MM.1S (cell line): ENCODE results near the gene CCDC178.

Source experiments
- EZH2 ChIP-seq: fragments of 300-600 bp; sonication (generic); optimal IDR thresholded peaks from 2 replicates; pipeline ENCODE3; 2017; ENCODE audit warnings: low read depth, mild to moderate bottlenecking, antibody characterized with exemption, low read length, mixed read lengths
- EZH2phosphoT487 ChIP-seq: fragments of 300-600 bp; sonication (generic); IDR thresholded peaks from 2 replicates; pipeline ENCODE4 v1.6.1; 2018; ENCODE audit warnings: antibody characterized with exemption, low read length
- TF ChIP-seq, protein P1 (sequence below): fragments of 300-600 bp; sonication (generic); IDR thresholded peaks from 2 replicates; pipeline ENCODE4 v1.5.1; 2016; ENCODE audit warnings: antibody characterized with exemption, low read length, mixed read lengths

DNA sequence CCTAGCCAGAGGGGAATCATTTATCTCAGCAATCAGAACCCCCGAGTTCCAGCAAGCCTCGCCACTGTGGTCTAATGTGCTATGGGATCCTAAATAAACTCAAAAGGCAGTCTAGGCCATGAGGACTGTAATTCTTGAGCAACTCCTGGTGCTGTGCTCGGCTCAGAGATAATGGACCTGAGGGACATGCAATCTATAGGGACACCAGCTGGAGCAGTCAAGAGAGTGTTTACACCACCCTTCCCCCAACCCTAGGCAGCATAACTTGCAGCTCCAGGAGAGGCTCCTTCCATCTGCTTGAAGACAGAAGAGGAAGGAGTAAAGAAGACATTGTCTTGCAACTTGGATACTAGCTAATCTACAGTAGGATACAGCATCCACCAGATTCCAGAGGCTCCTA lies 442.2 kb downstream of the CCDC178 start:
- TF ChIP-seq, protein P1, sequence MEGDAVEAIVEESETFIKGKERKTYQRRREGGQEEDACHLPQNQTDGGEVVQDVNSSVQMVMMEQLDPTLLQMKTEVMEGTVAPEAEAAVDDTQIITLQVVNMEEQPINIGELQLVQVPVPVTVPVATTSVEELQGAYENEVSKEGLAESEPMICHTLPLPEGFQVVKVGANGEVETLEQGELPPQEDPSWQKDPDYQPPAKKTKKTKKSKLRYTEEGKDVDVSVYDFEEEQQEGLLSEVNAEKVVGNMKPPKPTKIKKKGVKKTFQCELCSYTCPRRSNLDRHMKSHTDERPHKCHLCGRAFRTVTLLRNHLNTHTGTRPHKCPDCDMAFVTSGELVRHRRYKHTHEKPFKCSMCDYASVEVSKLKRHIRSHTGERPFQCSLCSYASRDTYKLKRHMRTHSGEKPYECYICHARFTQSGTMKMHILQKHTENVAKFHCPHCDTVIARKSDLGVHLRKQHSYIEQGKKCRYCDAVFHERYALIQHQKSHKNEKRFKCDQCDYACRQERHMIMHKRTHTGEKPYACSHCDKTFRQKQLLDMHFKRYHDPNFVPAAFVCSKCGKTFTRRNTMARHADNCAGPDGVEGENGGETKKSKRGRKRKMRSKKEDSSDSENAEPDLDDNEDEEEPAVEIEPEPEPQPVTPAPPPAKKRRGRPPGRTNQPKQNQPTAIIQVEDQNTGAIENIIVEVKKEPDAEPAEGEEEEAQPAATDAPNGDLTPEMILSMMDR = no peak
- TF ChIP-seq EZH2phosphoT487 (no peak), EZH2 (no peak)
